GM12878 (cell line): Measurements from ENCODE around the gene KIN.

ENCODE experiments used
- NR2F1 ChIP-seq: fragments of 450-650 bp; conservative IDR thresholded peaks from 2 replicates; pipeline ENCODE4 v1.6.1; 2017; ENCODE audit warnings: mild to moderate bottlenecking
- TCF3 ChIP-seq: IDR thresholded peaks from 2 replicates; pipeline ENCODE4 v1.6.1; 2012; ENCODE audit warnings: low read depth, mild to moderate bottlenecking, low read length, borderline replicate concordance; ENCODE audit not compliant: insufficient read depth
- ZNF274 ChIP-seq: IDR thresholded peaks from one replicate; pipeline ENCODE4 v1.8.0; 2011; ENCODE audit not compliant: insufficient read length, insufficient read depth
- TF ChIP-seq, protein P1 (sequence below): IDR thresholded peaks from 2 replicates; pipeline ENCODE4 v1.6.1; 2012; ENCODE audit warnings: mild to moderate bottlenecking, low read depth, low read length
- TF ChIP-seq, protein P2 (sequence below): fragments of 450-650 bp; conservative IDR thresholded peaks from 2 replicates; pipeline ENCODE4 v1.6.1; 2017; ENCODE audit warnings: mild to moderate bottlenecking, moderate library complexity

DNA sequence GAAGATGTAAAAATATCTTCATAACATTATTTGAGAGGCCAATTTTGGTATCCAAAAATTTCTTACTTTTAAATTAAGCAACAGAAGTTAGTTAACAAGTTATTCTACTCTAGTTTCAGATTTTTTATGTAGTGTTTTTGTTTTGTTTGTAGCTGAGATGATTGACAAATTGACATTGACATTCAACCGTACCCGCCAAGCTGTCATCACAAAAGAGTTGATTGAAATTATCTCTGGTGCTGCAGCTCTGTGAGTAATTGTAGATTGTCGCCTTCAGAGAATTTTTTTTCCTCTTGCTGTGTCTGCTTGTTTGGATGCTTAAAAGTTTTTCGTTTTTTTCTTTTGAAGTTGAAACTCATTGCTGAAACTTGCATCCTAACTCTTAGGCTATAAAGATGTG is 14.8 kb upstream of the KIN start:
- TF ChIP-seq ZNF274 = no peak
- no peak for TF ChIP-seq TCF3
- TF ChIP-seq NR2F1 = no peak
- TF ChIP-seq, protein P1, sequence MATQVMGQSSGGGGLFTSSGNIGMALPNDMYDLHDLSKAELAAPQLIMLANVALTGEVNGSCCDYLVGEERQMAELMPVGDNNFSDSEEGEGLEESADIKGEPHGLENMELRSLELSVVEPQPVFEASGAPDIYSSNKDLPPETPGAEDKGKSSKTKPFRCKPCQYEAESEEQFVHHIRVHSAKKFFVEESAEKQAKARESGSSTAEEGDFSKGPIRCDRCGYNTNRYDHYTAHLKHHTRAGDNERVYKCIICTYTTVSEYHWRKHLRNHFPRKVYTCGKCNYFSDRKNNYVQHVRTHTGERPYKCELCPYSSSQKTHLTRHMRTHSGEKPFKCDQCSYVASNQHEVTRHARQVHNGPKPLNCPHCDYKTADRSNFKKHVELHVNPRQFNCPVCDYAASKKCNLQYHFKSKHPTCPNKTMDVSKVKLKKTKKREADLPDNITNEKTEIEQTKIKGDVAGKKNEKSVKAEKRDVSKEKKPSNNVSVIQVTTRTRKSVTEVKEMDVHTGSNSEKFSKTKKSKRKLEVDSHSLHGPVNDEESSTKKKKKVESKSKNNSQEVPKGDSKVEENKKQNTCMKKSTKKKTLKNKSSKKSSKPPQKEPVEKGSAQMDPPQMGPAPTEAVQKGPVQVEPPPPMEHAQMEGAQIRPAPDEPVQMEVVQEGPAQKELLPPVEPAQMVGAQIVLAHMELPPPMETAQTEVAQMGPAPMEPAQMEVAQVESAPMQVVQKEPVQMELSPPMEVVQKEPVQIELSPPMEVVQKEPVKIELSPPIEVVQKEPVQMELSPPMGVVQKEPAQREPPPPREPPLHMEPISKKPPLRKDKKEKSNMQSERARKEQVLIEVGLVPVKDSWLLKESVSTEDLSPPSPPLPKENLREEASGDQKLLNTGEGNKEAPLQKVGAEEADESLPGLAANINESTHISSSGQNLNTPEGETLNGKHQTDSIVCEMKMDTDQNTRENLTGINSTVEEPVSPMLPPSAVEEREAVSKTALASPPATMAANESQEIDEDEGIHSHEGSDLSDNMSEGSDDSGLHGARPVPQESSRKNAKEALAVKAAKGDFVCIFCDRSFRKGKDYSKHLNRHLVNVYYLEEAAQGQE = no peak
- TF ChIP-seq, protein P2, sequence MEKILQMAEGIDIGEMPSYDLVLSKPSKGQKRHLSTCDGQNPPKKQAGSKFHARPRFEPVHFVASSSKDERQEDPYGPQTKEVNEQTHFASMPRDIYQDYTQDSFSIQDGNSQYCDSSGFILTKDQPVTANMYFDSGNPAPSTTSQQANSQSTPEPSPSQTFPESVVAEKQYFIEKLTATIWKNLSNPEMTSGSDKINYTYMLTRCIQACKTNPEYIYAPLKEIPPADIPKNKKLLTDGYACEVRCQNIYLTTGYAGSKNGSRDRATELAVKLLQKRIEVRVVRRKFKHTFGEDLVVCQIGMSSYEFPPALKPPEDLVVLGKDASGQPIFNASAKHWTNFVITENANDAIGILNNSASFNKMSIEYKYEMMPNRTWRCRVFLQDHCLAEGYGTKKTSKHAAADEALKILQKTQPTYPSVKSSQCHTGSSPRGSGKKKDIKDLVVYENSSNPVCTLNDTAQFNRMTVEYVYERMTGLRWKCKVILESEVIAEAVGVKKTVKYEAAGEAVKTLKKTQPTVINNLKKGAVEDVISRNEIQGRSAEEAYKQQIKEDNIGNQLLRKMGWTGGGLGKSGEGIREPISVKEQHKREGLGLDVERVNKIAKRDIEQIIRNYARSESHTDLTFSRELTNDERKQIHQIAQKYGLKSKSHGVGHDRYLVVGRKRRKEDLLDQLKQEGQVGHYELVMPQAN = no peak
